ENCODE results near the gene TMEM217. TPM values are rescaled to one million over a fixed set of nuclear protein-coding genes. Genes with fewer than 3 reads are reported as not detected.

The TMEM217 gene
- total and polyA plus RNA-seq, 2 of the 4 experiments (the other 2 are of a cell fraction), result 1.4 to 3.5 TPM

DNA sequence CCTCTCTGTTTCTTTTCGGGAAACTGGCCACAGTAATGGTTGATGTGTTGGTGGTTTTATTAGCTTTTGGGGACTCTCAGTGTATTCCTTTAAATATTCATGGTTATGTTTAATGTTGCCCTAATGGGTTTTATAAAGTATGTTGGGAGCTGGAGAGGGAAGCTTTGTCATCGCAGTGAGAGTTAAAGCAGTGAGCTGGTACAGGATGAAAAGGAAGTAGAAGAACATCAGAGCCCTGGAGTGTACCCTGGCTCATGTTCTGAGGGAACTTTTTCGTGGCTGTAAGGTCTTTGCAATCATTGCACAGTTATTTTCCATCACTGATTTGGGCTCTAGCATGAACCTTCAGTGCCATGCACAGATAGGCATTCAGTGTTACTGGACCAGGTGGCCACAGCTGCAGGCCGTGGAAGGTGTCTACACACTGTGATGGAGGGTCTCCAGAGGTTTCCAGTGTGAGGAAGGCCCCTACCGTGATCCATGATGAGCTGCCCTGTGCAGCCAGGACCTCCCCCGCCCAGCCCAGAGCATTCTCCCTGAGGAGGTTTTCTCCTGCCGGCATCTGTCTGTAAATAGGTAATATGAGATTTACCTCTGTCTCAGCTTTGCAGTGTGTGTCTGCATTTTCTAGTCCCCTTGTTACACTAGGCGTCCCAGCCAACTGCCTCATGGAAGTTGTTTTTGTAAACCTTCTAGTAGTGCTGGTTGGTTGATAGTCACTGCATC is 22.4 kb upstream of the TMEM217 start:
- Histone ChIP-seq H3K56ac (ENCODE audit: extremely low read depth, insufficient read depth, low read length) (no peak overlapping the region), H3K27ac (ENCODE audit: insufficient read depth, low read length) (no peak overlapping the region), H3K4ac (ENCODE audit: low read depth, low read length) (no peak overlapping the region), H2BK120ac (ENCODE audit: low read depth, low read length) (no peak overlapping the region), H3K36me3 (ENCODE audit: control insufficient read depth, insufficient read depth, low read length) (peaks cover 39% of the 10 kb centered on the region), H3K79me1 (ENCODE audit: low read depth in 1 of 2, low read length in 2 of 2) (peaks cover 26 to 76% of the 10 kb centered on the region in 2 experiments), H3K4me1 (ENCODE audit: control insufficient read depth, insufficient read depth, low read length) (peaks cover 25% of the 10 kb centered on the region), H3K4me3 (ENCODE audit: insufficient read depth, low read depth, low read length) (no peak overlapping the region), H2AFZ (replicated peaks; ENCODE audit: low read length, poor library complexity) (no peak overlapping the region), H3K18ac (ENCODE audit: low read depth, low read length) (no peak overlapping the region), H3K4me2 (ENCODE audit: low read depth, low read length) (no peak overlapping the region), H4K91ac (ENCODE audit: insufficient read depth, low read depth, low read length) (no peak overlapping the region), H4K20me1 (ENCODE audit: insufficient read depth, low read length) (peaks cover 33% of the 10 kb centered on the region), H4K5ac (ENCODE audit: low read depth, low read length) (no peak overlapping the region), H2BK15ac (ENCODE audit: low read depth, low read length) (no peak overlapping the region), H3K9me1 (ENCODE audit: insufficient read depth, low read length) (peaks cover 18% of the 10 kb centered on the region; the same call in 1 of the 2 replicates), H3K14ac (replicated peaks; ENCODE audit: low read depth, low read length) (no peak overlapping the region), H3K9ac (ENCODE audit: low read depth, low read length) (no peak overlapping the region), H4K8ac (ENCODE audit: low read depth in 2 of 2, low read length in 2 of 2) (no peak overlapping the region), H2BK20ac (ENCODE audit: low read depth, low read length) (no peak overlapping the region), H3K9me3 (ENCODE audit: control insufficient read depth, insufficient read depth, low read length) (no peaks in the 10 kb centered on the region), H3K27me3 (ENCODE audit: control insufficient read depth, insufficient read depth, low read length) (no peaks in the 10 kb centered on the region), H2BK5ac (ENCODE audit: low read depth, low read length, poor library complexity, severe bottlenecking) (no peak overlapping the region), H2AK5ac (ENCODE audit: low read depth, low read length) (no peak overlapping the region), H3K23ac (ENCODE audit: low read depth, low read length) (no peak overlapping the region), H2AK9ac (replicated peaks; ENCODE audit: low read depth, low read length, poor library complexity) (no peak overlapping the region)
- TF ChIP-seq MXI1 (IDR thresholded peaks at IDR 0.05; ENCODE audit: borderline replicate concordance, low read depth, low read length) (no peak), RCOR1 (IDR thresholded peaks at IDR 0.05; ENCODE audit: insufficient replicate concordance, low read length) (no peak), CEBPB (IDR thresholded peaks at IDR 0.05; ENCODE audit: low read depth, low read length) (no peak), FOS (IDR thresholded peaks at IDR 0.05; ENCODE audit: low read depth, low read length) (no peak), MAZ (IDR thresholded peaks at IDR 0.05; ENCODE audit: borderline replicate concordance, low read depth, low read length) (no peak), RFX5 (IDR thresholded peaks at IDR 0.05; ENCODE audit: low read depth, low read length) (no peak), MAFK (IDR thresholded peaks at IDR 0.05; ENCODE audit: low read depth, low read length) (no peak), BHLHE40 (IDR thresholded peaks at IDR 0.05; ENCODE audit: low read depth, low read length) (no peak), NFE2L2 (IDR thresholded peaks at IDR 0.05; ENCODE audit: low read depth, low read length) (no peak), RAD21 (IDR thresholded peaks at IDR 0.05; ENCODE audit: low read length) (no peak), CHD1 (IDR thresholded peaks at IDR 0.05; ENCODE audit: low read depth, low read length) (no peak), SMC3 (IDR thresholded peaks at IDR 0.05; ENCODE audit: low read depth, low read length) (no peak), POLR2A (IDR thresholded peaks at IDR 0.05; ENCODE audit: low read depth, low read length) (no peak)
- TF ChIP-seq, protein P1, sequence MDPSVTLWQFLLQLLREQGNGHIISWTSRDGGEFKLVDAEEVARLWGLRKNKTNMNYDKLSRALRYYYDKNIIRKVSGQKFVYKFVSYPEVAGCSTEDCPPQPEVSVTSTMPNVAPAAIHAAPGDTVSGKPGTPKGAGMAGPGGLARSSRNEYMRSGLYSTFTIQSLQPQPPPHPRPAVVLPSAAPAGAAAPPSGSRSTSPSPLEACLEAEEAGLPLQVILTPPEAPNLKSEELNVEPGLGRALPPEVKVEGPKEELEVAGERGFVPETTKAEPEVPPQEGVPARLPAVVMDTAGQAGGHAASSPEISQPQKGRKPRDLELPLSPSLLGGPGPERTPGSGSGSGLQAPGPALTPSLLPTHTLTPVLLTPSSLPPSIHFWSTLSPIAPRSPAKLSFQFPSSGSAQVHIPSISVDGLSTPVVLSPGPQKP (IDR thresholded peaks at IDR 0.05; ENCODE audit: borderline replicate concordance, low read depth, low read length), result no peak
- TF ChIP-seq, protein P2, sequence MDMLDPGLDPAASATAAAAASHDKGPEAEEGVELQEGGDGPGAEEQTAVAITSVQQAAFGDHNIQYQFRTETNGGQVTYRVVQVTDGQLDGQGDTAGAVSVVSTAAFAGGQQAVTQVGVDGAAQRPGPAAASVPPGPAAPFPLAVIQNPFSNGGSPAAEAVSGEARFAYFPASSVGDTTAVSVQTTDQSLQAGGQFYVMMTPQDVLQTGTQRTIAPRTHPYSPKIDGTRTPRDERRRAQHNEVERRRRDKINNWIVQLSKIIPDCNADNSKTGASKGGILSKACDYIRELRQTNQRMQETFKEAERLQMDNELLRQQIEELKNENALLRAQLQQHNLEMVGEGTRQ (IDR thresholded peaks at IDR 0.05; ENCODE audit: low read depth, low read length), result no peak
- TF ChIP-seq, protein P3, sequence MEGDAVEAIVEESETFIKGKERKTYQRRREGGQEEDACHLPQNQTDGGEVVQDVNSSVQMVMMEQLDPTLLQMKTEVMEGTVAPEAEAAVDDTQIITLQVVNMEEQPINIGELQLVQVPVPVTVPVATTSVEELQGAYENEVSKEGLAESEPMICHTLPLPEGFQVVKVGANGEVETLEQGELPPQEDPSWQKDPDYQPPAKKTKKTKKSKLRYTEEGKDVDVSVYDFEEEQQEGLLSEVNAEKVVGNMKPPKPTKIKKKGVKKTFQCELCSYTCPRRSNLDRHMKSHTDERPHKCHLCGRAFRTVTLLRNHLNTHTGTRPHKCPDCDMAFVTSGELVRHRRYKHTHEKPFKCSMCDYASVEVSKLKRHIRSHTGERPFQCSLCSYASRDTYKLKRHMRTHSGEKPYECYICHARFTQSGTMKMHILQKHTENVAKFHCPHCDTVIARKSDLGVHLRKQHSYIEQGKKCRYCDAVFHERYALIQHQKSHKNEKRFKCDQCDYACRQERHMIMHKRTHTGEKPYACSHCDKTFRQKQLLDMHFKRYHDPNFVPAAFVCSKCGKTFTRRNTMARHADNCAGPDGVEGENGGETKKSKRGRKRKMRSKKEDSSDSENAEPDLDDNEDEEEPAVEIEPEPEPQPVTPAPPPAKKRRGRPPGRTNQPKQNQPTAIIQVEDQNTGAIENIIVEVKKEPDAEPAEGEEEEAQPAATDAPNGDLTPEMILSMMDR (conservative IDR thresholded peaks at IDR 0.05; ENCODE audit: low read depth, low read length), result no peak
- in situ Hi-C loops (cut with MboI; ENCODE audit: low sequenced_read_pairs), result no loop called here
- intact Hi-C loops (cut with micrococcal nuclease), result no loop called here
- dilution Hi-C loops (cut with HindIII; ENCODE audit: low sequenced_read_pairs, unreplicated experiment), result no loop called here
- DNase-seq (no peak), ATAC-seq (ENCODE audit: low read depth) (no peak)
- no TSS peak for BruUV-seq (replicated peaks)
- CTCF ChIA-PET, result interaction anchor here (0.8 to 1.4 kb wide), 2 partner anchors 13 to 15 kb away, joined by 3 to 4 read pairs; no protein-coding TSS in a partner anchor
- POLR2A ChIA-PET (ENCODE audit: unreplicated experiment), result no interaction called here
- WGBS, 2 experiments (ENCODE audit: extremely low coverage in 2 of 2, insufficient read length in 1 of 2), result 88% methylated on average over 1 of the region's 8 CpGs; no CpG with 5 or more reads in 1 of the 2 experiments

Measured in IMR-90 (cell line).